Osteoblast (primary cell): Measurements from ENCODE around the gene GSC2. TPM values are rescaled to one million over a fixed set of nuclear protein-coding genes. Genes with fewer than 3 reads are reported as not detected.

ENCODE experiments used
- DNase-seq: peaks from one replicate; pipeline ENCODE4 v3.0.0; 2011; ENCODE audit warnings: low spot score, mixed read lengths; ENCODE audit not compliant: insufficient read length; ENCODE audit errors: missing footprints
- H2AFZ ChIP-seq: 2 replicates; pipeline ENCODE4 v1.6.0; 2011; ENCODE audit warnings: mild to moderate bottlenecking, low read length
- H3K27ac ChIP-seq: 2 replicates; pipeline ENCODE4 v1.5.1; 2011; ENCODE audit warnings: mild to moderate bottlenecking, low read depth, low read length, moderate library complexity
- H3K27me3 ChIP-seq: 2 replicates; pipeline ENCODE4 v1.6.0; 2012; ENCODE audit warnings: mild to moderate bottlenecking, control low read depth, inconsistent platforms, low read length, moderate library complexity; ENCODE audit not compliant: insufficient read depth
- H3K36me3 ChIP-seq: 2 replicates; pipeline ENCODE4 v1.5.1; 2011; ENCODE audit warnings: mild to moderate bottlenecking, low read length, control low read depth, moderate library complexity; ENCODE audit not compliant: insufficient read depth
- H3K4me1 ChIP-seq: 2 replicates; pipeline ENCODE4 v1.5.1; 2011; ENCODE audit warnings: mild to moderate bottlenecking, low read length, control low read depth, moderate library complexity; ENCODE audit not compliant: insufficient read depth
- H3K4me2 ChIP-seq: 2 replicates; pipeline ENCODE4 v1.6.0; 2011; ENCODE audit warnings: mild to moderate bottlenecking, low read length; ENCODE audit not compliant: insufficient read depth
- H3K4me3 ChIP-seq: fragments of 200-600 bp; sonication (generic); 3 replicates; pipeline ENCODE4 v1.5.1; 2012; ENCODE audit warnings: mild to moderate bottlenecking, low read length, inconsistent platforms; ENCODE audit not compliant: insufficient read depth
- H3K79me2 ChIP-seq: 2 replicates; pipeline ENCODE4 v1.6.0; 2012; ENCODE audit warnings: mild to moderate bottlenecking, low read length, control low read depth, inconsistent platforms; ENCODE audit not compliant: insufficient read depth
- H3K9me3 ChIP-seq: 2 replicates; pipeline ENCODE4 v1.5.1; 2011; ENCODE audit warnings: low read depth, low read length, control low read depth
- H4K20me1 ChIP-seq: 2 replicates; pipeline ENCODE4 v1.6.0; 2012; ENCODE audit warnings: mild to moderate bottlenecking, low read length, control low read depth; ENCODE audit not compliant: insufficient read depth
- CTCF ChIP-seq: IDR thresholded peaks from 2 replicates; pipeline ENCODE4 v1.5.1; 2011; ENCODE audit warnings: mild to moderate bottlenecking, low read depth, low read length, moderate library complexity; ENCODE audit errors: extremely low read depth
- total RNA-seq: library from RNA; depleted of rRNA; stranded (reverse); fragments of >200 nt; gene quantifications from 2 replicates; pipeline ENCODE4 v1.2.3, GENCODE V29; 2012

GSC2 gene
- total RNA-seq, 1 donor = not detected

GRCh38 chr22:19129871-19130270 lies 20.2 kb downstream of the GSC2 start:
- no peak overlapping the region for H2AFZ ChIP-seq

DNA sequence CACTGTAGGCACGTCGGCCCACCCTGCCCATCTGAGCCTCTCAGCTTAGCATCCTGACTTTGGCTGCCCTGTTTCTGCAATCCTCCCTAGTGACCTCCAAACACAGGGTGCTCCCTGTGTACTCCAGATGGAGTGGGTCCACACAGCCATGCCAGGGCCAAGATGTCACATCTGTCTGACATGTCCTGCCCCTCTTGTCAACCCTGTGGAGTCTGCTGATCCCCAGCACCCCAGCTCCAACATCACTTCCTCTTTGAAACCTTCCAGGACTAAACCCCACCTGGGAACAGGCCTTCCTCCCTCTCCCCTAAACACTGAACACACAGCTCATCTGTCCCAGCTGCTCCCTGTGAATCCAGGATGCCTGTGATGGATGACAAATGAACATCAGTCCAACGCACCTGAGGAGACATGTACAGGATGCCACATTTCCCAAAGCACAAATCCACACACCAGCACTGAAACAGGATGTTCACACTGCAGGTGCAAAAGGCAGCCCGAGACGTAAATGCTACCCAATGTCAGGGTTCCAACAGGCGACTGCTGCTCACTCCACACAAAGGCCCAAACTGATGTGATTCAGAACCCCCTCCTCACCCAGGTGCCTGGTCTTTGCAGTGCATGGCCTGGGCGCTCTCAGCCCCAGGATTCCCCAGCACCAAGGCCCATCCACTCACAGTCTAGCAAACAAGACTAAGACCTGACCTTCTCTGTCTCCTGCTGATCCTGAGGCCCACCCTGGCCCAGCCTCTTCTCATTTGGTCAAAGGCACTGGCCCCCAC lies 21.0 kb downstream of the GSC2 start:
- Histone ChIP-seq H3K4me1 (no peaks in the 10 kb centered on the region), H3K27me3 (no peaks in the 10 kb centered on the region), H3K9me3 (no peaks in the 10 kb centered on the region), H3K36me3 (peaks cover 10% of the 10 kb centered on the region), H3K4me2 (no peak overlapping the region), H4K20me1 (no peaks in the 10 kb centered on the region), H3K4me3 (no peak overlapping the region), H2AFZ (no peak overlapping the region), H3K27ac (no peak overlapping the region), H3K79me2 (no peaks in the 10 kb centered on the region)
- peak; percentile 66 for DNase-seq
- TF ChIP-seq CTCF = no peak

More at GRCh38 chr22:19129871-19130270, 20.2 kb downstream of the GSC2 start:
- Histone ChIP-seq H3K27me3 (no peaks in the 10 kb centered on the region), H3K36me3 (peaks cover 17% of the 10 kb centered on the region), H3K9me3 (no peaks in the 10 kb centered on the region), H4K20me1 (no peaks in the 10 kb centered on the region), H3K4me3 (no peak overlapping the region), H3K4me2 (no peak overlapping the region), H3K79me2 (no peaks in the 10 kb centered on the region), H3K27ac (no peak overlapping the region), H3K4me1 (no peaks in the 10 kb centered on the region)
- no peak for TF ChIP-seq CTCF
- DNase-seq = peak; percentile 65

- Histone ChIP-seq H3K27me3 (no peaks in the 10 kb centered on the region), H4K20me1 (no peaks in the 10 kb centered on the region), H3K9me3 (no peaks in the 10 kb centered on the region), H3K4me2 (no peak overlapping the region), H3K36me3 (peaks cover 5% of the 10 kb centered on the region), H3K4me3 (no peak overlapping the region), H2AFZ (no peak overlapping the region), H3K27ac (no peak overlapping the region), H3K79me2 (no peaks in the 10 kb centered on the region), H3K4me1 (no peaks in the 10 kb centered on the region)
- TF ChIP-seq CTCF = no peak
- no peak for DNase-seq
Observed at GRCh38 chr22:19128009-19128401, 22.1 kb downstream of the GSC2 start.

DNA sequence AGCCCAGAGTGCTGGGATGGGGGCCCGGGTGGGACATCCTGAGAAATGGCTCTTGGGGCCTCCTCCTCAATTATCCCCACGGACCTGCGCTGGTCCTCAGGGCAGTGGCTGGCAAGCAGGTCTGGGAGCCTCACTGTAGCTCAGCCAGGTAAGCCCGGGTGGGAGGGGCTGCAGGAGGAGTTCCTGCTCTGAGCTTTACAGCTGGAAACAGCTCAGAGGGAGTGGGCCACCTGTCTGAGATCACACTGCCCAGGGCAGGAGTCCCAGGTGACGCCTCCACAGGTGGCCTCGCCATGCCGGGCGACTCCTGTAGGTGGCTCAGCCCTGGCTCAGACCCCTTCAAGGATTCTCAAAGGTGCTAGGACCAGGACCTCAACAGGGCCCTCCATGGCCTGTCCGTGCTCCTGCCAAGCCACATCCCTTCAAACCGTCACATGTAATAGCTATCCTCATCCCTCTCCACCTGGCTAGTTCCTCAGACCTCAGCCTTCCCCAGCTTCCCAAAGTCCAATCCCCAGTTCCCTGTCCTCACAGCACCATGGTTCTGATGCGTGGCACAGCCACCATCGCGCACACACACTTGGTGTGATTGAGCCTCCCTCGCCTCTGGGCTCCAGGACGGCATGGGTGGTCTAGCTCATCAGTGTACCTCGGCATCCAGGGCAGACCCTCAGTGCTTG lies 22.6 kb downstream of the GSC2 start:
- no peak overlapping the region for H2AFZ ChIP-seq
- H4K20me1 ChIP-seq = no peaks in the 10 kb centered on the region
- no peak overlapping the region for H3K27ac ChIP-seq
- no peak overlapping the region for H3K4me2 ChIP-seq
- DNase-seq = no peak
- H3K36me3 ChIP-seq = peaks cover under 1% of the 10 kb centered on the region
- no peak overlapping the region for H3K4me3 ChIP-seq
- peaks cover 4% of the 10 kb centered on the region for H3K4me1 ChIP-seq
- no peaks in the 10 kb centered on the region for H3K27me3 ChIP-seq
- TF ChIP-seq CTCF = no peak
- no peaks in the 10 kb centered on the region for H3K9me3 ChIP-seq
- H3K79me2 ChIP-seq = no peaks in the 10 kb centered on the region
